Middle frontal gyrus (tissue), 1 donor: ENCODE measurements around the gene MYO18A.

Experiments used
- DNase-seq: peaks from one replicate; pipeline ENCODE4 v3.0.0-alpha.2; 2015; ENCODE audit warnings: low spot score; ENCODE audit errors: extremely low spot score

Gene MYO18A

DNA sequence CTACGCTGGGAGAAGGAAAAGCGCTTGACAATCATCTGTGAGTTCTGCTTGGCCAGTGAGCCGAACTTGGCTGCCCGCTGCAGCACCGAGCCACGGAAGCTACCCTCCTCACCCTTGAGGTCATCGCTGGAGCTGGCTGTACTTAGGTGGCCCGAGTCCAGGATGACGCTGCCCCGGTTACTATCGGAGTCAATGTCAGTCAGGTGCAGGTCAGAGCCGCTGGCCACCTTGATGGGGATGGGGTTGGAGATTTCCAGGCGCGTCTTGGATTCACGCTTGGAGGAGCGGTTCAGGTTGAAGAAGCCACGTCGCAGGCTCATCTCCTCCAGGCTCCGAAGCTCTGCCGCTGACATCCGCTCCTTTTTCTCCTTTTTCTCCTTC is 13.7 kb downstream of the MYO18A start:
- no peak for DNase-seq

DNA sequence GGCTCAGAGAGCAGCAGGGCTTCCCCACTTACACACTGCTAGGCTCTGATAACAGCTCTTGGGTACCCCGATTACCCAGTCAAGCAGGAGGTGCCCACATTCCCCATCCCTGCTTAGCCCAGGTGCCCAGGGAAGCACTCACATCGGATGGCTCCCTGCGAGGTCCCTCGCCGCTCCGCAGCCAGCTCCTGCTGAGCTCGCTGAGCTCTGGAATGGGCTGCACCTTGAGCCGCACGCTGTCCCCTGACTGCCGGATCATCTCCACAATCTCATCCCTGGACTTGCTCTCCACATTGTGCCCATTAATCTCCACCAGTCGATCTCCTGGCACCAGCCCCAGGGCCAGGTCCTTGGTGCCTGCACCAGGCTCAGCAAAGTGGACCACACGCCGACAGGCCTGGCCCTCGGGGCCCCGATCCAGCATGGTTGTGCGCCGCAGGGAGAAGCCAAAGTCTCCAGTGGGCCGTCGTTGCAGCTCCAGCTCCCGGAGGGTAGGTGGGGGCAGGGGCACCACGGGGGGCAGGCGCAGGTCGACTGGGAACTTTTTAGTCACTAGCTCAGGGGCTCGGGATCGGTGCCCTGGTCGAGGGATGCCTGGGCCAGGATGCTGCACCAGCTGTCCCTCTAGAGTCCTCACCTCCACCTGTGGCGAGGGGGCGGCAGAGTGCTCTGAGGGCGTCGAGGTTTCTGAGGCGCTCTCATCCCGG is 14.2 kb downstream of the MYO18A start:
- no peak for DNase-seq

- DNase-seq: no peak
Measured at GRCh38 chr17:29165261-29165660, 14.9 kb downstream of the MYO18A start.

- no peak for DNase-seq
Measured at GRCh38 chr17:29163563-29163962, 16.6 kb downstream of the MYO18A start.

- no peak for DNase-seq
Measured at GRCh38 chr17:29162909-29163341, 17.3 kb downstream of the MYO18A start.

- no peak for DNase-seq
Measured at GRCh38 chr17:29162082-29162908, 17.9 kb downstream of the MYO18A start.

GRCh38 chr17:29160253-29160652 is 19.9 kb downstream of the MYO18A start:
- no peak for DNase-seq

- DNase-seq: no peak
Measured at GRCh38 chr17:29159306-29159860, 20.8 kb downstream of the MYO18A start.

- no peak for DNase-seq
Measured at GRCh38 chr17:29158488-29159275, 21.5 kb downstream of the MYO18A start.

DNA sequence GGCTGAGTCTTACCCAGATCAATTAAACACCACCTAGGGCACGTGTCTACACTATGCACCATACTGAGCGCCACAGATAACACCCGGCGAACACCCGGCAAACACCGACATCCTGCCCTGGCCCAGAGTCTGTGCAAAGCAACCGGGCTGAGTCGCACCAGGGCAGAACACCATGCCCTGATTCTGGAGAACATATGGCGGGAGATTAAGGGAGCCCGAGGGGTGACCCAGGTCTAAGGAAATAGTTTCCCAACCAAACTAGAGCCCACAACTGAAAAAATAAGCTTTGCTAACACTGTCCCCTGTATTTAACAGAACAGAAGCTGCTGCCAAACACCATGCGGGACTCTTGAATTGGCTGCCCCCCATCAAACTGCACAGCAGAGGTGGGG is 22.1 kb downstream of the MYO18A start:
- DNase-seq: no peak

DNA sequence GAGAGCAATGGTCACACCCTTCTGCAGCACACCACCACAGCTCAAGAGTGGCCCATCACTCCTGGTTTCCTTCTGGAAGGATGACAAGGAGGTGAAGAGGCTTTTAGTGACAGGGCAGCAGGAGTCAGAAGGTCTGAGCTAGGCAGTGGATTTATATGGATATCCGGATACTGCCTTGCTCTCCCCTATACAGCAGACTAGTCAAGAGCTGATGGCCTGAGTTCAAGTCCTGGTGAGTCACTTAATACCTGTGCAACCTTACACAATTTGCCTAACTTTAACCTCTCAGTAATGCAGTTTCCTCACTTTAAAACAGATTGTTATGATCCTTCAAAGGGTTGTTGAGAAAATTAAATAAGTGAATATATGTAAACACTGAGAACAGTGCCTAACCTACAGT is 22.9 kb downstream of the MYO18A start:
- DNase-seq: no peak

DNA sequence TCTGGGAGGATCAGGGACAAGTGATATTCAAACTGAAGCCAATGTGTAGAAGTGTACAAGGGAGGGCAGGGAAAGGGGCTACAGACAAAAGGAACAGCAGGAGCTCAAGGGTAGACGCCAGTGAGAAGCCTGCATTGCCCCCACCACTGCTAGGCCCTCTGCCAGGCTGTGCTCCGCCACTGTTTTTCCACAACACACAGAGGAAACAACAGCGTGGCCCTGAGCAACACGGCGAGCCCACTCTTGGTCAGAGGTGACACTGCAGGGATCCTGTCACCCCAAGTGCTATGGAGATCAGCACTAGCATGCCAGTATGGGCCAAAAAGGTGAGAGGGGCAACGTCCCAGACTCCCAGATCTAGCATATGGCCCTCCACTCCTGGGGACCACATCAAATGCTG is 23.4 kb downstream of the MYO18A start:
- no peak for DNase-seq

DNA sequence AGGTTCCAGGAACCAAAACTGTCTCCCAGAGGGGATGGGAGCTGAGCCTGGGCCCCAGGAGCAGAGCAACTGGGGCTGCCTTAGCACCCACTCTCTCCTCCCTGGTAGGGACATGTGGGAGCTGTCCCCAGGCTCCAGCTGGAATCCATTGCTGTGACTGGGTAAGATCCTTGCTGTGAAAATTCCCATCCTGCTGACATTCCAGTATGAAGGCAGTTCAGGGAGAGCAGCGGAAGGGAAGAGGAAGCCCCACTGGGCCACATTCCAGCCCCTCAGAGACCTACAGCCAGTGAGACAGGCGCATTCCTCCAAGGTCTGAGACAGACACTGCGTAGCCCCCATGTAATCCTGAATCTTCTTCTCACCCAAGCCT is 24.2 kb downstream of the MYO18A start:
- DNase-seq: no peak

GRCh38 chr17:29155227-29155965 is 24.8 kb downstream of the MYO18A start:
- no peak for DNase-seq

GRCh38 chr17:29154516-29155226 is 25.5 kb downstream of the MYO18A start:
- DNase-seq: no peak

- DNase-seq: no peak
Measured at GRCh38 chr17:29151567-29151966, 28.6 kb downstream of the MYO18A start.

DNA sequence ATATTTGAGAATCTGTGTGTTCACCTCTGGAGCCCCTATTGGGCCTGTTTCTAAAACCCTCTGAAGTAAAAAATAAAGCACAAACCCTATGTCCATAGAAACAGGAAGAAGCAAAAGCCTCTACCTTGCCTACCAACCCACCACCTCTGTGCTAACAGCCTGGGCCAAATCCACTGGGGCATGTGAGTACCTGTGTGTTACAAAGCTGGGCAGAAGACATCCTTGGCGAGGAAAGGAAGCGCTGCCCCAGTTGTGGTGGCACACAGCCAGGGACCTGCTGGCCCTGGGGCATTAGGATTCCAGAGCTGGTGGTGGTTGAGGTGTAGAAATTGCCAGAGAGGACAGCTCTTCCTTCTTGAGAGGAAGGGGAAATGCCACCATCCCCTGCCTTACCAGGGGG is 30.0 kb downstream of the MYO18A start:
- DNase-seq: no peak

DNA sequence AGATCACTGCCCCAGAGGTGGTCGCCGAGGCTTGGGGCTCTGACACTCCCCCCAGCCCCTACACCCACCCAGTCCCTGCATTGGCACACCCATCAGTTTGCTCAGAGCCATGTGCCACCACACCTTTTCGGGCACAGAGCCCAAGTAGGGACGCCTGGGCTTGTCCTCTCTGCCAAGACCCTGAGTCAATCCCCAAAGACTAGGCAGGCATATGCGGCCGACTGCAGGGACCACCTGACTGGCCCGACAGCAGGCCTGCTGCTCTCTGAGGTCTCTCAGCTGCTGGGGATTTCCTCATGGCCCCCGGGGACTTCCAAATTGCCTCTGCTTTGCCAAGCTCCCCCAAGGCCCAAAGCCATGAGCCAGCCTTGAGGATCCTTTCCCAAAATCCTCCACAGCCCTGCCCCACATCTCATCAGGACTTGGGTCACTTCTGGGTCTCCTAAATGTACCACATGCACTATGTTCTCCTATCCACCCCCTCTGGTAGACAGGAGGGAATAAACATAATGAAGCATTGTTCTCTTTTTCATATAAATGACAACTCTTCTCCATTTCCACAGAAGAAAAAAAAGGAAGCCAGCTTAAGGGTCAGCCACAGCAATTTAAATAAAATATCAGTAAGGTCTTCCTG is 30.6 kb downstream of the MYO18A start:
- no peak for DNase-seq

DNA sequence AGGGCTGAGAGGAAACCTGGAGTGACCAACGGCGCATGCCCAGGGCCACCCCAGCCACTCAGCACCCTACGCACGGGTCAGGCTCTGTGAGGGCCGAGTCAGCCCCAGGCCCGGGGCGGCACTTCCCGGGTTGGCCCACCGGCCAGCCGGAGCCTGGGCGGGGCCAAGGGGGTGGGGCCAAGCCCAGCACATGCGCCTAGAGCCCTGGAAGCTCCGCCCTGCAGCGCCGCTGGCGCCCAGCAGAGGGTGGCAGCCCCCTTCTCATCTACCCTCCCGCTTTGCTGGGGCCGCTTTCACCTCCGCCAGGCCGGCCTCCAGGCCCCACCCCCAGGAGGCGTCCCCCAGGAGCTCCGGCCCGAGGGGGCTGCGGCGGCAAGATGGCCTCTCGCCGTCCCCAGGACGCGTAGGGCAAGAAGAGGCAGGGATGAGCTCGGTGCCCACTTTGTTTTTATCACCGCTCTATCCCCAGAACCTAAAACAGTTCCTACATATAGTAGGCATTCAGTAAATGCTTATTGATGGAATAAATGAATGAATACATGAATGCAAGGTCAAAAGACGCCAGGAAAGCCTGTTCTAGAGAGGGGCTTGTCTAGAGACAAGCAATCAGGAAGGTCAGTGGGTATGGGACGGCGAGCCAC is 31.3 kb downstream of the MYO18A start:
- peak; percentile 81 for DNase-seq
